RWPE2 (cell line): ENCODE data around the gene NPW.

Source experiments
- ATAC-seq: fragments of 200-7000 bp; cut with Tn5 transposase; 3 replicates; pipeline ENCODE4 v1.9.1; 2021; ENCODE audit warnings: low read depth
- DNase-seq: peaks from one replicate; pipeline ENCODE4 v3.0.0-alpha.2; 2020; ENCODE audit warnings: low spot score
- H3K27ac ChIP-seq: fragments of 450-650 bp; 2 replicates; pipeline ENCODE4 v1.5.1; 2017; ENCODE audit warnings: mild to moderate bottlenecking; ENCODE audit not compliant: poor library complexity, severe bottlenecking
- H3K27me3 ChIP-seq: fragments of 250-450 bp; sonication (Bioruptor Pico); 2 replicates; pipeline ENCODE4 v1.5.1; 2021; ENCODE audit warnings: mild to moderate bottlenecking, moderate library complexity; ENCODE audit not compliant: insufficient read depth, poor library complexity, severe bottlenecking
- H3K36me3 ChIP-seq: fragments of 250-450 bp; sonication (Bioruptor Pico); 2 replicates; pipeline ENCODE4 v1.5.1; 2020; ENCODE audit warnings: low read depth, mild to moderate bottlenecking, moderate library complexity
- H3K4me1 ChIP-seq: fragments of 250-450 bp; sonication (Bioruptor Pico); 2 replicates; pipeline ENCODE4 v1.5.1; 2021; ENCODE audit warnings: mild to moderate bottlenecking, moderate library complexity; ENCODE audit not compliant: insufficient read depth, poor library complexity, severe bottlenecking
- H3K4me3 ChIP-seq: fragments of 250-450 bp; sonication (Bioruptor Pico); 2 replicates; pipeline ENCODE4 v1.5.1; 2021; ENCODE audit warnings: mild to moderate bottlenecking, moderate library complexity; ENCODE audit not compliant: severe bottlenecking
- H3K9me3 ChIP-seq: fragments of 250-450 bp; sonication (Bioruptor Pico); 2 replicates; pipeline ENCODE4 v1.5.1; 2021; ENCODE audit warnings: mild to moderate bottlenecking, moderate library complexity; ENCODE audit not compliant: severe bottlenecking
- CTCF ChIP-seq: fragments of 450-650 bp; IDR thresholded peaks from one replicate; pipeline ENCODE4 v1.5.1; 2017; ENCODE audit warnings: mild to moderate bottlenecking, moderate library complexity; ENCODE audit not compliant: poor library complexity, severe bottlenecking

NPW gene

GRCh38 chr16:1977875-1978268, 41.7 kb upstream of the NPW start:
- no peak for TF ChIP-seq CTCF
- Histone ChIP-seq H3K27me3 (no peaks in the 10 kb centered on the region), H3K36me3 (peaks cover 31% of the 10 kb centered on the region), H3K4me1 (no peaks in the 10 kb centered on the region), H3K27ac (no peak overlapping the region), H3K9me3 (no peaks in the 10 kb centered on the region), H3K4me3 (no peak overlapping the region)
- ATAC-seq (no peak), DNase-seq (no peak)

DNA sequence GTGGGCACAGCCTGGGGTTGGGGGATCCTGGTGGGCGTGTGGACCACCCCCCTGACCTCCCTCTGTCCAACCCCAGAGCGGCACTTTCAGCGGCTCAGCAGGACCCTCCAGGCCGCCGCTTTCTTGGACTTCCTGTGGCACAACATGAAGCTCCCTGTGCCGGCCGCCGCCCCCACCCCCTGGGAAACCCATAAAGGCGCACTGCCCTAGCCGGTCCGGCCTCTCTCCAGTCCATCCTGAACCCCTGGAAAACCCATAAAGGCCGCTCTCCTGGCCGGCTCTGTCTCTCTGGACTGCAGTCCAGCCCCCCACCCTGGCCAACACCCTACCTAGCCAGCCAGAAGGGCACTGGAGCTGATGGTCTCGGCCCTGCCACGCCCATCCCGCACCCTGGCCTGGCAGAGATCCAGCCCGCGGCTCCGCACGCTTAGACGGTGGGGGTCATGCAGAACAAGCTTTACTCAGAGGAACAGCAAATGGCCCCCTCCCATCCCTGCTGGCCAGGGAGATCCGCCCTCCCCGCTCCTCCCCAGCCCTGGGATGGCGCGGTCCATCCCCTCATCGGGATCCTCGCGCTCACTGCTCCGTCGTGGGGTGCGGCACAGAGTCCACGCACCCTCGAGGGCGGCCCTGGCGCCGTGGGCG, 41.0 kb upstream of the NPW start:
- DNase-seq: no peak
- ATAC-seq: no peak
- Histone ChIP-seq H3K27me3 (no peaks in the 10 kb centered on the region), H3K4me3 (peak overlapping the region; percentile 41), H3K36me3 (peaks cover 31% of the 10 kb centered on the region), H3K27ac (peak overlapping the region; percentile 47), H3K4me1 (no peaks in the 10 kb centered on the region), H3K9me3 (no peaks in the 10 kb centered on the region)
- TF ChIP-seq CTCF: no peak

DNA sequence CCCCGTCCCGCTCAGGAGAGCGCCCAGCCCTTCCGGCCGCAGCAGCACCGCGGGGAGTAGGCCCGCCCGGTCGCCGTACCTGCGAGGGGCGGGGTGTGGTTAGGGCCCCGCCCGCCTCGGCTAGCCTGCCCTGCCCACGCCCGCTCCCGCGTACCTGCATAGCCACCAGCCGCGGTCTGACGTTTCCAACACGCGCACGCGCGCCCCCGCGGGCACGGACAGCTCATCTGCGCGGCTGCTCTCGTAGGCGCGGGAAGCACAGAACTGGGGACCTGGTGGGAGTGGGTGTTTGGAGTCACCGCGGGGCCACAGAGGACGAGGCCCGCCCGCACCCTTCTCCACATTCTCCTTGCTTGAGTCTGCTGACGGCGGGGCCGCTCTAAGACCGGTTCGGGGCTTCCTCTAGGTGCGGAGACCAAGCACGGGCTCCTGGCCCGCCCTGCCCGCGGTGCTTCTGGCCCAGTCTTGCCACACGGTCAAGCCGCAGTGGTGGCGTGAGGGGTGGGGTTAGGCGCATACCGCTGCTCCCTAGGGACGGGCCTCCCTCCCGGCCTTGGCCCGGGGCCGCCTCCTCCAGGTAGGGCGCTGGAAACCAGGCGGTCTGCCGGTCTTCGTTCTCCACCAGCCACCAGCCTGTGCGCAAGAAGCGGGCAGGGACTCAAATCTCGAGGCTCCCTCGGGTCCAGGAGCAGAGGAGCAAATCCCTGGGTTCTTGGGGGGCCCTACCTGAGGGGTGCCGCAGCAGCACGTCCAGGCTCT, 40.1 kb upstream of the NPW start:
- Histone ChIP-seq H3K4me1 (no peaks in the 10 kb centered on the region), H3K4me3 (peak overlapping the region; percentile 41), H3K36me3 (peaks cover 29% of the 10 kb centered on the region), H3K9me3 (no peaks in the 10 kb centered on the region), H3K27ac (peak overlapping the region; percentile 47), H3K27me3 (no peaks in the 10 kb centered on the region)
- ATAC-seq (peak; percentile 57), DNase-seq (peak; percentile 91)
- TF ChIP-seq CTCF: no peak

DNA sequence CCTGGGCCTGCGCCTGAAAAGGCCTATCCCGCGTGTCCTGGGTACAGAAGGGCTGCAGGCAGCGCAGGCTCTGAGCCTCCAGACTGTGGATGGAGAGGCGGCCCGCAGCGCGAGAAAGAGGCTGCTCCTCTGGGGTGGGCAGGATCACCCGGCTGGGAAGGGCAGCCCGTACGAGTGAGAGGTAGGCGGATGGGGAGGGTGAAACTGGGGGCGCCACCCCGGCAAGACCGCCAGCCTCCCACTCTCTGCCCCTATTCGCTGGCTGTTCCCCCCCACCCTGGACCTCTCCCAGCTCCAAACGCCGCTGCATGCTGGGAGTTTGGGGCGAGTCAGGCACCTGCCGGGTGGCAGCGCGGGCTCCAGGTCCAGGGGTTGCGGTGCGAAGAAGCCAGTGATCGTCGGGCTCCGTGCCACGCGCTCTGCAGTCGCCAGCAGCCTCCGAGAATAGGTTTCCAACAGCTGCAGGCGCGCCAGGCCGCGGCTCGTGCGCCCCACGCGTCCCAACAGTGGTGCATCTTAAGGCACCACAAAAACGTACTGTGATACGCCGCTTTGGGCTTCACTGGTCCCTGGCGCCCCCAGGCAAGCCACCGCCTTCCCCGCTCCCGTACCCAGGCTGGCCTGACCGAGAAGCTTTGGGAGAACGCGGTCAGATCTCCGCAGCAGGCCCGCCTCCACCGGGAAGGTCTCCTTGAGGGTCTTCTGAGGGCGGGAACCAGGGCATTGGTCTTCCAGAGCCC, 39.4 kb upstream of the NPW start:
- ATAC-seq (peak; percentile 1; the same call in 1 of the 3 replicates), DNase-seq (no peak)
- Histone ChIP-seq H3K9me3 (no peaks in the 10 kb centered on the region), H3K36me3 (peaks cover 24% of the 10 kb centered on the region), H3K4me1 (peaks cover 3% of the 10 kb centered on the region), H3K27me3 (no peaks in the 10 kb centered on the region), H3K4me3 (peak overlapping the region; percentile 41), H3K27ac (peak overlapping the region; percentile 47)
- TF ChIP-seq CTCF: no peak
